ENCODE results near the gene ADGRG3. TPM values are rescaled to one million over a fixed set of nuclear protein-coding genes. Genes with fewer than 3 reads are reported as not detected.

Gene ADGRG3
- total and polyA plus RNA-seq, 11 donors, result 0.12 to 1.4 (median 0.53) TPM

DNA sequence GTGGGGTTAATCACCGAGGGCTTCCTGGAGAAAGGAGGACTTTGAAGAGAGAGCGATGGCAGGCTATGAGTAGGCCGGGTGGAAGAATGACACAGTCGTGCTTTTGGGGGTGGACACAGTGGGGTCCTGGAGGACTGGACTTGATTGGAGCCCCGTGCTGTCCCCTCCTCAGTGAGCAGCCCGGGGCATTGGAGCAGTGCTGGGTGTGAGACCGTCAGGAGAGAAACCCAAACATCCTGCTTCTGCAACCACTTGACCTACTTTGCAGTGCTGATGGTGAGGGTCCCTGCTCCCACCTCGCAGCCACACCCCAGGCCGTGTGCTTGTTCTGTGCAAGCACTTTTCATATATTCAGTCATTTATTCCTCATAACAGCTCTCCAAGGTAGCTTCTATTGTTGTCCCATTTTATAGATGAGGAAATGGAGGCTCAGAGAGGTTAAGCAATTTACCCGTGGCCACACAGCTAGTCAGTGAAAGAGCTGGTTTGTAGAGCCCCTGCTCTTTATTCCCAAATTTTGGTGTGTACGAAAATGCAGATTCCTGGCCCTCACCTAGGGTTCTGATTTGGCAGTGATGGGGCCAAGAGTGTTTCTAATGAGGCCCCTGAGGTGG, 11.7 kb upstream of the ADGRG3 start:
- ATAC-seq (no peak), DNase-seq (no peak)
- Histone ChIP-seq H3K36me3 (peaks cover 0 to 59% (median 18%) of the 10 kb centered on the region in 9 donors), H3K9me3 (no peaks in the 10 kb centered on the region), H3K4me1 (peaks cover 0 to 9% (median 0%) of the 10 kb centered on the region in 12 donors), H3K27me3 (no peaks in the 10 kb centered on the region), H3K27ac (no peak overlapping the region), H3K4me3 (no peak overlapping the region)
- intact Hi-C loops (cut with DNase I), result loop anchor here in 3 of 10 donors (5.0 to 10.0 kb wide), 3 partner anchors 46 to 61 kb away; no protein-coding TSS in a partner anchor
- WGBS, 4 donors, result 81 to 88% (median 87%) methylated on average over 11 of the region's 11 CpGs
- no peak for TF ChIP-seq POLR2A (IDR thresholded peaks at IDR 0.05)
- TF ChIP-seq, protein P1, sequence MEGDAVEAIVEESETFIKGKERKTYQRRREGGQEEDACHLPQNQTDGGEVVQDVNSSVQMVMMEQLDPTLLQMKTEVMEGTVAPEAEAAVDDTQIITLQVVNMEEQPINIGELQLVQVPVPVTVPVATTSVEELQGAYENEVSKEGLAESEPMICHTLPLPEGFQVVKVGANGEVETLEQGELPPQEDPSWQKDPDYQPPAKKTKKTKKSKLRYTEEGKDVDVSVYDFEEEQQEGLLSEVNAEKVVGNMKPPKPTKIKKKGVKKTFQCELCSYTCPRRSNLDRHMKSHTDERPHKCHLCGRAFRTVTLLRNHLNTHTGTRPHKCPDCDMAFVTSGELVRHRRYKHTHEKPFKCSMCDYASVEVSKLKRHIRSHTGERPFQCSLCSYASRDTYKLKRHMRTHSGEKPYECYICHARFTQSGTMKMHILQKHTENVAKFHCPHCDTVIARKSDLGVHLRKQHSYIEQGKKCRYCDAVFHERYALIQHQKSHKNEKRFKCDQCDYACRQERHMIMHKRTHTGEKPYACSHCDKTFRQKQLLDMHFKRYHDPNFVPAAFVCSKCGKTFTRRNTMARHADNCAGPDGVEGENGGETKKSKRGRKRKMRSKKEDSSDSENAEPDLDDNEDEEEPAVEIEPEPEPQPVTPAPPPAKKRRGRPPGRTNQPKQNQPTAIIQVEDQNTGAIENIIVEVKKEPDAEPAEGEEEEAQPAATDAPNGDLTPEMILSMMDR (IDR thresholded peaks at IDR 0.05), result no peak

DNA sequence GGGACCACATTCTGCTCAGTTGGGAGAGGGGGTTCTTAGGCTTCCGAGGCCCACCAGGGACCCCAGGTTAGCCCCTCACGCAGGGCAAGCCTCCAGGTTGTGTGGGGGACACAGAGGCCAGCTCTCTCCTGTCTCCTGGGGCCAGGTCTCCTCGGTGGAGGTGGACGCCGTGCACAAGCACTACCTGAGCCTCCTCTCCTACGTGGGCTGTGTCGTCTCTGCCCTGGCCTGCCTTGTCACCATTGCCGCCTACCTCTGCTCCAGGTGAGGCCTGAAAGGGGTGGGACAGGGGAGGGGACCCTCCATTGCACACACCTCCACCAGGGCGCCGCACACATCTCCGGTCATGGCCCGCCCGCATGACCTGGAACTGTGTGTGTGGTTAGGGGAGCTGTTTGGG, 10.9 kb upstream of the ADGRG3 start:
- Histone ChIP-seq H3K9me3 (no peaks in the 10 kb centered on the region), H3K27me3 (no peaks in the 10 kb centered on the region), H3K36me3 (peaks cover 0 to 59% (median 23%) of the 10 kb centered on the region in 9 donors), H3K4me3 (no peak overlapping the region), H3K27ac (no peak overlapping the region), H3K4me1 (peaks cover 0 to 9% (median 0%) of the 10 kb centered on the region in 12 donors)
- intact Hi-C loops (cut with DNase I), result loop anchor here in 3 of 10 donors (5.0 to 10.0 kb wide), 3 partner anchors 45 to 60 kb away; no protein-coding TSS in a partner anchor
- WGBS, 4 donors, result 92 to 95% (median 92%) methylated on average over 9 to 13 of the region's 13 CpGs
- no peak for TF ChIP-seq POLR2A (IDR thresholded peaks at IDR 0.05)
- TF ChIP-seq, protein P1 (IDR thresholded peaks at IDR 0.05), result no peak
- DNase-seq (no peak), ATAC-seq (no peak)

DNA sequence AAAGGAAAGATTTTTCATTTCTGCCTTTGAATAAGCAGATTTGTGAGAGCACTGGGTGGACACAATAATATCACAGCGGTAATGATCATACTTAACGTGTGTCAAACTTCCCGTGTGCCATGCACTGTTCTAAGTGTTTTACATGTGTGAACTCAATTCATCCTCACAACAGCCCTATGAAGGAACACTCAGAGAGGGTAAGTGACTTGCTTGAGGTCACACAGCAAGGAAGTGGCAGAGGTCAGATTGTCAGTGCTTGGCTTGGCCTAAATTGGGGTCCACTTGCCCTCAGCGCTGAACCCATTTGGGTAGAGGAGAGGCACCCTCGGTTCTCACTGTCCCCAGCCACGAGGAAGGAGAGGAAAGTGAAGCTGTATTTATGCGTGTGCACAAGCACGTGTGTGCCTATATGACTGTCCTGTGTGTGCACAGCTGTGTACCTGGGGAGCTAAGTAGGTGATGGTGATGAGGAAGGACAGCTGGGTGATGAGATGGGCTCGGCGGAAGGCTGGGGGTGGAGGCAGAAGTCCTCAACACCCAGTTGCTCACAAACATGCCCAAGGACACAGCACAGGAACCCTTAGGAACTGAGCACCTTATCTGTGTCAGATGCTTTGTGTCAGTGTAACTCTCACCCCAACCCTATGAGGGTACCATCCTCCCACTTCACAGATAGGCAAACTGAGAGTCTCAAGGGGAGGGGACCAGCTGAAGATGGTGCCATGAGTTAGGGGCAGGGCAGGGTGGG, 9.8 kb upstream of the ADGRG3 start:
- no peak overlapping the region for H3K4me3 ChIP-seq
- ATAC-seq (no peak), DNase-seq (no peak)
- WGBS, 4 donors, result 83 to 90% (median 84%) methylated on average over 10 of the region's 10 CpGs
- H3K27me3 ChIP-seq, result no peaks in the 10 kb centered on the region
- H3K9me3 ChIP-seq, result no peaks in the 10 kb centered on the region
- peaks cover 0 to 58% (median 28%) of the 10 kb centered on the region in 9 donors for H3K36me3 ChIP-seq
- intact Hi-C loops (cut with DNase I), result loop anchor here in 3 of 10 donors (5.0 to 10.0 kb wide), 3 partner anchors 44 to 59 kb away; no protein-coding TSS in a partner anchor
- no peak for TF ChIP-seq POLR2A (IDR thresholded peaks at IDR 0.05)
- TF ChIP-seq, protein P1 (IDR thresholded peaks at IDR 0.05), result no peak
- H3K4me1 ChIP-seq, result peaks cover 0 to 4% (median 0%) of the 10 kb centered on the region in 12 donors
- H3K27ac ChIP-seq, result no peak overlapping the region
